ENCODE data around the gene CROT.

CROT gene

DNA sequence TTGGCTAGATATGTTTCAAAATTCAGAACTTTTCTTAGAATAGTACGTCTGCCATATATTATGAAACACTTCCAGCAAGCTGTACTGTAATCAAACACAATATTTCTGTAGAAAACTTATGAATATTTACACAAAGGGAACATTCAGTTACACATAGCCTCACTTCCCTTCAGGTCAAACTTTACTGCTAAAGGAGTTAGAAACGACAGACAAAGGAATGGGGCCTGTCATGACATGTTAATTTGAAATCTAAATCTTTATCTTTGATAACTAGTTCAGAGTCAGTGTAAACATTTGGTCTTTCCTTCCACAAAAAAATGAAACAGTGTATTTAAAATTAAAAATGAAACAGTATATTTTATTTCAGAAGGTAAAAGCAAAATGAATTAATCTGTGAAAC lies 1.0 kb upstream of the CROT start:
- no peak for DNase-seq

DNA sequence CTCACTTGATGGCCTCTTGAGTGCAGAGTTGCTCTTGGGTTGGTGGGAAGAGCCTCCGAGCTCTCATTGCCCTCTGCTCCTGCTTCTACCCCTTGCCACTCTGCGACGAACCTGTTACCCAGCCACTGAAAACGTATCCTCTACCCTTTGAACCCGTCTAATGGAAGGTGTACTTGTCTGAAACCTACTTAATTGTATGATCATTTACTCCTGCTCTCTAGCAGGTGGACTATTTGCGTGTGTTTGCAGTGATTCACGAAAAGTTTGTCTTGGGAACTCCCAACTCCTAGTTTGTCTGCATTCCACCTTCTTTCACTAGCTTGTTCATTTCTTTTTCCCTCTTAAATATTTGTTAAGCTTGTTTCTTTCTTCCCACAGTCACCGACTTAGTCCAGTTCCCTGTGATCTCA lies 503 bp downstream of the CROT start:
- no peak for DNase-seq

DNA sequence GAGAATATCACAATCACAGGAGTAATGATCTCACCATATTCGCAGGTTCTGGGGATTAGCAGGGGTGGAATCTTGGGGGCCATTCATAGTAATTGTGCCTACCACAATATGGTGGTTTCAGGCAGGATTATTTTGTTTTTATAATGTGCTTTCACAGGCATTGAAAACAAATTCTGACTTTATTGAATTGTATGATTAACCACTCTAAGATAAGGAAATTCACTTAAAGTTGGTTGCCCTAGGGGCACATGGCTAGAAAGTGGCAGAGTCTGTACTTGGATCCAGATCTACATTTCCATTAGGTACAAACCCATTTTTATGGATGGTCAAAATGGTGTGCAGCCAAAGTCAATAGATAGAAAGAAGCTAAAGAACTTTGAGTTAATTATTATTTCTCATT lies 1.7 kb downstream of the CROT start:
- no peak for DNase-seq

- DNase-seq: no peak
Observed at GRCh38 chr7:87347664-87348063, 2.2 kb downstream of the CROT start.

GRCh38 chr7:87354749-87355148 lies 9.3 kb downstream of the CROT start:
- no peak for DNase-seq

DNA sequence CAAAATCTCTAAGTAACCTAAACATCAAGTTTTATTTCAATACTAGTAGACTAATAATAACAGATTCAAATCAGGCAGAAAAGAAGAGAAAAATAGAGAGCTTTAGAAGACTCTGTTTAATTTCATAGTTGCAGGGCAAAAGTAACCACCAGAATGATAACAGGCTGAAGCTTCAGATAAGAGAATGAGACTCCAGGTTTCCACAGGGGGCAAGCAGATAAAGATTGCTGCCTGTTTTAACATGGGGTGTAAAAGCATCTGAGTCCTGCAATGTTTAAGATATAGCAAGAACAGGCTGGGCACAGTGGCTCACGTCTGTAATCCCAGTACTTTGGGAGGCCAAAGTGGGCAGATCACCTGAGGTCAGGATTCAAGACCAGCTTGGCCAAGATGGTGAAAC lies 11.0 kb downstream of the CROT start:
- no peak for DNase-seq

DNA sequence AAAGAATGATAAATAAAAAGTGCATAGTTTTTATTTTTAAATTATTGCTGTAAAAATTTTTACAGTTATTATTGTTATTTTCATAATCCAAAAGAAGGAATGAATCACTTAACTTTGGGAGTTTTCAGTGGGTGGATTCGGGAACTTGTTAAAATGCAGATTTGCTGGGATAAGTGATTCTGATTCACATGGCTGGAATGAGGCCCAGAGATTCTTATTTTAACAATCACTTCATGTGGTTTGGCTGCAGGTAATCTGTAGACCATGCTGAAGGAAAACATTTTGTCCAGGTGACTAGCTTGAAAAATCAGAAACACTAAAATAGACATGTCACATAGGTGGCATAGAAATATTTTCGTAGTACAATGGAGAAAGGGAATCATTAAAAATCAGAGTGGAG lies 13.9 kb downstream of the CROT start:
- no peak for DNase-seq

- DNase-seq: no peak
Observed at GRCh38 chr7:87361320-87361719, 15.9 kb downstream of the CROT start.

DNA sequence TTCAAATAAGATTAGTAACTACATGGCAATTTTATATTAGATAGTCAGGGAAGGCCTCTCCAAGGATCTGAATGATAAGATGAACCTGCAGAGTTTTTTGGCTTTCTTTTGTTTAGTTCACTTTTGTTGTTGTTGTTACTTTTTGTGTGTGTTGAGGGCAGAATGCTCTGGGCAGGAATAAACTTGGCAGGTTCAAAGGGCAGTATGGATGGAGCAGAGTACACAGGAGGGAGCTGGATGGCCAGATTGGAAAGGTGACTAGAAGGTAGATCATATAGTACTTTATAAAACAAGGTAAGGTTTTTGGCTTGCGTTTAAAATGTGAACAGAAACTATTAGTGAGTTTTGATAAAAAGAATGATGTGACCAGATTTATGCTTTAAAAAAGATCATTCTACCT lies 17.9 kb downstream of the CROT start:
- no peak for DNase-seq

- DNase-seq: no peak
Observed at GRCh38 chr7:87364246-87364645, 18.8 kb downstream of the CROT start.

- peak; percentile 18 for DNase-seq
Observed at GRCh38 chr7:87369216-87369615, 23.8 kb downstream of the CROT start.

DNA sequence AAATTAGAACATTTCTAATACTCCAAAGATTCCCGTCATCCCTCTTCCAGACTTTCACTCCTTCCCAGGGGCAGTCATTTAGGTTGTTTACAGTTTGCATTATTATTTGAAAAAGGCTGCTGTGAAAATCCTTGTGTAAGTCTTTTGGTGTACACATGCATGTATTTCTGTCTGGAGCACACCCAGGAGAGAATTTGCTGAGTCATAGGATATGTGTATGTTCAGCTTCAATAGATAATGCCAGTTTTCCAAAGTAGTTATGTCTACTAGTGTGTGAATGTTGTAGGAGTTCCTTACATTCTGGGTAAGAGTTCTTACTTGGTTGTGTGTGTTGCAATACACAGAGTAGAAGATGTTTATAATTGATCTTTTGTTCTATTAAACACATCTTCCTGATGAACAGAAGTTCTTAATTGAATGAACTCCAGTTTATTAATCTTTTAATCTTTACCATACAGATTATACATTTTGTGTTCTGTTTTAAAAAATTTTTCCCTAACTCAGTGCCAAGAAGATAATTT lies 25.3 kb downstream of the CROT start:
- no peak for DNase-seq

DNA sequence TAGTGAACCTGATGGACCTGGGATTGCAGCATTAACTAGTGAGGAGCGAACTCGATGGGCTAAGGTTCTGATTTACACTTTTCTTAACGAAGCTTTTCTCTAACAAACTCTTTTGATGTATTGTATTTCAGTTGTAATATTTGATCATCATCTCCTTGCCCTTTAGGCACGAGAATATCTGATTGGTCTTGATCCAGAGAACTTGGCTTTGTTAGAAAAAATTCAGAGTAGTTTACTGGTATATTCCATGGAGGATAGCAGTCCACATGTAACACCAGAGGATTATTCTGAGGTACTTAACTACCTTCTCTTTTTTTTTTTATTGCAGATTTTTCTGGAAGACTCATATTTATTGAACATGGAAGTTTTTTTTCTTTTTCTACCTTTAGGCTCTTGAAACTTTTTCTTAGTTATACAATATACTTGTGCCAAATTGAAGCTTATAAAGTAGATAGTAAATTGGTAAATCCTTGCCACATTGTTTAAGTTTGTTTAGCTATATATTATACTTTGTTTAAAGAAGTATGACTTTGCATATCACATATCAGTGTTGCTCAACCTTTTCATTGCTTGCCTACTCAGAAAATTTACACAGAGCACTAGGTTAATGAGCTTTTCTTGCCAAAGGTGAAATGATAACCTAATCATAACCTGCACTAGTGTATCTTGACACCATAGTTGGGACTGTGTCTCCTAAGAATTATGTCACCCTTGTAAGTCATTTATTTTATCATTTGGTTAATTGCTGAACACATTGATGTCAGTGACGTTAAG lies 30.4 kb downstream of the CROT start:
- no peak for DNase-seq

GRCh38 chr7:87380905-87381304 lies 35.4 kb downstream of the CROT start:
- no peak for DNase-seq

DNA sequence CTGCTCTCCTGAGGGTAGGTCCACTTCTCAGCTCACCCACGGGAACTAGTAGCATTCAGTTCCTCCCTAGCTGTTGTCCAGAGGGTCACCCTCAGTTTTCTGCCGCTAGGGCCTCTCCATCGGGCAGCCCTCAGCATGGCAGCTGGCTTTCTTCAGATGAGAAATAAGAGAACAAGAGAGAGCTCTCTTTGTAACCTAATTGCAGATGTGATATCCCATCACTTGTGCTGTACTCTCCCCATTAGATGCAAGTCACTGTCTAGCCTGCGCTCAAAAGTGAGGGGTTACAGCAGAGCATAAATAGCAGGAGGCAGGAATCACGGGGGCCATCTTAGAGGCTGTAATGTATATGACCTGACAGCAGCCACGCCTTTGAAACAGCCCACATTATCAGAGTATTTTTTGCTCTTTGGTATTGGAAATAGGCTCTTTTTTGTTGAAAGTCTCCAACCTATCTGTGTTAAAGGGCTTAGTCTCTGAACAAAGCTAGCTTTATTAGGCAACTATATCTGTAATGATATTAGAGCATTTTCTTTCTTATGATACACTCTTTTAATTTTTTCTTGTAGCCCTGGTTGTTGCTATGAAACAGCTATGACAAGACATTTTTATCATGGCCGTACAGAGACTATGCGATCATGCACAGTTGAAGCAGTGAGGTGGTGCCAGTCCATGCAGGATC lies 45.7 kb downstream of the CROT start:
- no peak for DNase-seq

DNA sequence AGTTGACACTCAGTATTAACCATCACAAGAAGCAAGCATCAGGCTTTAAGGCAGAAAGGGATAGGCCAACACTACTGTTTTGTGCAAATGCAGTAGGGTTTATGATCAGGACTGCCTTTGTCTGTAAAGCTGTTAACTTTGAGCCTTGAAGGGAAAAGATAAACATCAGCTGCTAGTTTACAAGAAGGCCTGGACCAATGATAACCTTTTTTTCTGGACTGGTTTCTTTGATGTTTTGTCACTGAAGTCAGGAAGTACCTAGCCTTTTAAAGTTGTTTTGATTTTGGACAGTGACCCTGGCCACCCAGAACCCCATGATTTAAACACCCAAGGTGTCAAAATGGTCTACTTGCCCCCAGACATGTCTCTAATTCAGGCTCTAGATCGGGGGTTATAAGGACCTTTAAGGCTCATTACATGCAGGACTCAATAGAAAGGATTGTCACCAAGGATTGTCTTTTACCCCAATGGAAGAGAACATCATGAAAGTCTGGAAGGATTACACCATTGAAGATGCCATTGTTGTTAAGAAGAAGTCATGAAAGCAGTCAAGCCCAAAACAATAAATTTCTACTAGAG lies 50.1 kb downstream of the CROT start:
- no peak for DNase-seq

- DNase-seq: no peak
Observed at GRCh38 chr7:87398446-87398845, 53.0 kb downstream of the CROT start.

DNA sequence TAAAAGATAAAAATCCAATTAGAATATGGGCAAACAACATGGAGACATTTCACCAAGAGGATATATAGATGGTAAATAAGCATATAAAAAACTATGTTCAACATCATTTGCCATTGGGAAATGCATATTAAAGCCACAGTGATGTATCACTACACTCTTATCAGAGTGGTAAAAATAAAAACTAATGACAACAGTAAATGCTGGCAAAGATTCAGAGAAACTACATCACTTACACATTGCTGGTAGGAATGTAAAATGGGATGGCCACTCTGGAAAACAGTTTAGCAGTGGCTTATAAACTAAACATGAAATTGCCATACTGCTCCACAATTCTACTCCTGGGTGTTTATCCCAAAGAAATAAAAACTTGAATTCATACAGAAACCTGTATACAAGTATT lies 59.2 kb downstream of the CROT start:
- no peak for DNase-seq

DNA sequence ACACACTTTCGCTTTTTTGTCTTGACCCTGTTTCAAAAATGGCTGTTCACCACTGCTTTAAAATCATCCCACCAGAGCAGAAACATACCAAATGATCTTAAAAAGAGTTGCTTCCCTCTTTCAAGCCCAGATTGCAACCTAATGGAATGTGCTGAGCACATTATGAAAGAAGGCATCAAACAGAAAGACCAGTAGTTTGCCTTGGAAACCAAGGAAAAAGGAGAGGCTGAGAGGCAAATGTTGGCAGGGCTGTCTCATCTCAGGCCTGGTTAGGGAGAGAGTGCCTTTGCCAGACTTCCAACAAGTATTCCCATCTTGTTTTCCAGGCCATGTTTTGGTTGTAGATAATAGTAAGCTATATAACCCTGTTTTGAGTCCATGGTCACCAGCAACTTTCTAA lies 65.7 kb downstream of the CROT start:
- DNase-seq: no peak

- DNase-seq: no peak
Observed at GRCh38 chr7:87413029-87413428, 67.6 kb downstream of the CROT start.

- DNase-seq: no peak
Observed at GRCh38 chr7:87413951-87414793, 68.7 kb downstream of the CROT start.

- no peak for DNase-seq
Observed at GRCh38 chr7:87414794-87415188, 69.3 kb downstream of the CROT start.
